HG03342 (cell line): ENCODE results near the gene MBD2.
A peak's percentile ranks its signal among the peaks of the same experiment; 100 is the strongest.
"Not testable (repeated sequence)": the region's sequence is repeated elsewhere in the genome, so short reads cannot be mapped to it uniquely, and the experiment has no call there.

ENCODE experiments used
- ATAC-seq: cut with Tn5 transposase; IDR thresholded peaks from one replicate; pipeline ENCODE4 v1.9.1; 2021; ENCODE audit warnings: mild to moderate bottlenecking, moderate library complexity; ENCODE audit not compliant: unreplicated experiment

MBD2 gene

GRCh38 chr18:54155412-54155811, 69.1 kb downstream of the MBD2 start:
- no peak for ATAC-seq

- ATAC-seq, result no peak
Measured at GRCh38 chr18:54154231-54154630, 70.2 kb downstream of the MBD2 start.

GRCh38 chr18:54151376-54151775, 73.1 kb downstream of the MBD2 start:
- ATAC-seq, result no peak

- no peak for ATAC-seq
Measured at GRCh38 chr18:54150226-54150625, 74.2 kb downstream of the MBD2 start.

GRCh38 chr18:54149078-54149697, 75.3 kb downstream of the MBD2 start:
- peak; percentile 54 for ATAC-seq

- ATAC-seq, result no peak
Measured at GRCh38 chr18:54148678-54149077, 75.8 kb downstream of the MBD2 start.

- no peak for ATAC-seq
Measured at GRCh38 chr18:54148151-54148550, 76.3 kb downstream of the MBD2 start.

- peak; percentile 75 for ATAC-seq
Measured at GRCh38 chr18:54147439-54147838, 77.0 kb downstream of the MBD2 start.

GRCh38 chr18:54141041-54141608, 83.3 kb downstream of the MBD2 start:
- no peak for ATAC-seq

GRCh38 chr18:54140641-54141040, 83.8 kb downstream of the MBD2 start:
- no peak for ATAC-seq

GRCh38 chr18:54135216-54135615, 89.3 kb downstream of the MBD2 start:
- ATAC-seq, result no peak

- ATAC-seq, result no peak
Measured at GRCh38 chr18:54134053-54134452, 90.4 kb downstream of the MBD2 start.

- no peak for ATAC-seq
Measured at GRCh38 chr18:54130631-54131030, 93.8 kb downstream of the MBD2 start.

GRCh38 chr18:54130177-54130576, 94.3 kb downstream of the MBD2 start:
- no peak for ATAC-seq

- ATAC-seq, result no peak
Measured at GRCh38 chr18:54129448-54130067, 94.9 kb downstream of the MBD2 start.

GRCh38 chr18:54127759-54128378, 96.6 kb downstream of the MBD2 start:
- ATAC-seq, result peak; percentile 77

GRCh38 chr18:54125429-54125828, 99.0 kb downstream of the MBD2 start:
- no peak for ATAC-seq

- ATAC-seq, result not testable (repeated sequence)
Measured at GRCh38 chr18:54123720-54124440, 100.6 kb downstream of the MBD2 start.

GRCh38 chr18:54119524-54120019, 104.9 kb downstream of the MBD2 start:
- peak; percentile 94 for ATAC-seq

GRCh38 chr18:54117853-54118773, 106.4 kb downstream of the MBD2 start:
- ATAC-seq, result no peak
